IMR-90 (cell line): ENCODE results near the gene BLOC1S5. TPM values are rescaled to one million over a fixed set of nuclear protein-coding genes. Genes with fewer than 3 reads are reported as not detected.
A peak's percentile ranks its signal among the peaks of the same experiment; 100 is the strongest.

Experiments used
- ATAC-seq: fragments of 200-7000 bp; cut with Tn5 transposase; 2 replicates; pipeline ENCODE4 v1.9.1; 2020; ENCODE audit warnings: low read depth, mild to moderate bottlenecking, moderate library complexity
- BruUV-seq: library from RNA; stranded (reverse); fragments of 400-500 nt; replicated peaks from 2 replicates; lab custom pipeline; 2021; lab: Mats Ljungman, UMichigan
- CTCF ChIA-PET: fragments of 300-600 bp; formaldehyde crosslinking; extraction: SDS; loops from one replicate; lab custom pipeline; 2021; ENCODE audit warnings: antibody characterized with exemption; lab: Yijun Ruan, JAX
- POLR2A ChIA-PET: fragments of 300-600 bp; sonication (Branson Sonifier 250); formaldehyde crosslinking; loops from one replicate; lab custom pipeline; 2022; ENCODE audit warnings: antibody characterized with exemption; ENCODE audit not compliant: unreplicated experiment; lab: Charles Lee
- DNase-seq: peaks from one replicate; pipeline ENCODE4 v3.0.0; 2013
- H2AFZ ChIP-seq: replicated peaks from 2 replicates; pipeline ENCODE3; 2013; ENCODE audit warnings: low read length, mild to moderate bottlenecking; ENCODE audit not compliant: poor library complexity
- H2AK5ac ChIP-seq: 2 replicates; pipeline ENCODE4 v1.6.1; 2013; ENCODE audit warnings: low read depth, low read length, inconsistent platforms
- H2AK9ac ChIP-seq: replicated peaks from 2 replicates; pipeline ENCODE3; 2013; ENCODE audit warnings: mild to moderate bottlenecking, low read depth, low read length, moderate library complexity; ENCODE audit not compliant: poor library complexity
- H2BK120ac ChIP-seq: 2 replicates; pipeline ENCODE4 v1.6.1; 2013; ENCODE audit warnings: low read depth, low read length, inconsistent platforms
- H2BK15ac ChIP-seq: 3 replicates; pipeline ENCODE4 v1.6.1; 2013; ENCODE audit warnings: low read depth, low read length, inconsistent platforms
- H2BK20ac ChIP-seq: 2 replicates; pipeline ENCODE4 v1.6.1; 2013; ENCODE audit warnings: low read depth, mild to moderate bottlenecking, inconsistent platforms, low read length, moderate library complexity
- H2BK5ac ChIP-seq: 2 replicates; pipeline ENCODE4 v1.6.1; 2013; ENCODE audit warnings: mild to moderate bottlenecking, low read depth, low read length, inconsistent platforms; ENCODE audit not compliant: poor library complexity, severe bottlenecking
- H3K14ac ChIP-seq: replicated peaks from 2 replicates; pipeline ENCODE4 v1.6.1; 2013; ENCODE audit warnings: low read depth, low read length, inconsistent platforms
- H3K18ac ChIP-seq: 2 replicates; pipeline ENCODE4 v1.6.1; 2013; ENCODE audit warnings: low read depth, low read length, control low read depth
- H3K23ac ChIP-seq: 2 replicates; pipeline ENCODE4 v1.6.1; 2013; ENCODE audit warnings: low read depth, low read length, inconsistent platforms
- H3K27ac ChIP-seq: 2 replicates; pipeline ENCODE4 v1.5.1; 2013; ENCODE audit warnings: mild to moderate bottlenecking, control low read depth, low read length; ENCODE audit not compliant: insufficient read depth
- H3K27me3 ChIP-seq: 2 replicates; pipeline ENCODE4 v1.6.1; 2013; ENCODE audit warnings: low read length; ENCODE audit not compliant: control insufficient read depth, insufficient read depth
- H3K36me3 ChIP-seq: 2 replicates; pipeline ENCODE4 v1.6.1; 2013; ENCODE audit warnings: low read length, mixed read lengths; ENCODE audit not compliant: control insufficient read depth, insufficient read depth
- H3K4ac ChIP-seq: 2 replicates; pipeline ENCODE4 v1.6.1; 2013; ENCODE audit warnings: low read depth, low read length, inconsistent platforms
- H3K4me1 ChIP-seq: 2 replicates; pipeline ENCODE4 v1.6.1; 2013; ENCODE audit warnings: low read length, mixed read lengths; ENCODE audit not compliant: control insufficient read depth, insufficient read depth
- H3K4me2 ChIP-seq: 2 replicates; pipeline ENCODE4 v1.6.1; 2013; ENCODE audit warnings: low read depth, mild to moderate bottlenecking, control low read depth, low read length, moderate library complexity
- H3K4me3 ChIP-seq: 2 replicates; pipeline ENCODE4 v1.5.1; 2013; ENCODE audit warnings: low read depth, mild to moderate bottlenecking, control low read depth, low read length, moderate library complexity; ENCODE audit not compliant: insufficient read depth
- H3K56ac ChIP-seq: 2 replicates; pipeline ENCODE4 v1.6.1; 2013; ENCODE audit warnings: low read length, inconsistent platforms; ENCODE audit not compliant: insufficient read depth; ENCODE audit errors: extremely low read depth
- H3K79me1 ChIP-seq, 2 experiments: 2 replicates each; pipeline ENCODE4 v1.6.1; 2013; ENCODE audit warnings: low read length in 2 of 2, inconsistent platforms in 1 of 2, low read depth in 1 of 2
- H3K9ac ChIP-seq: 2 replicates; pipeline ENCODE4 v1.6.1; 2013; ENCODE audit warnings: low read depth, low read length, control low read depth
- H3K9me1 ChIP-seq: 2 replicates; pipeline ENCODE4 v1.6.1; 2013; ENCODE audit warnings: low read length, inconsistent platforms; ENCODE audit not compliant: insufficient read depth
- H3K9me3 ChIP-seq: 2 replicates; pipeline ENCODE4 v1.6.1; 2013; ENCODE audit warnings: low read length; ENCODE audit not compliant: control insufficient read depth, insufficient read depth
- H4K20me1 ChIP-seq: 2 replicates; pipeline ENCODE4 v1.6.1; 2013; ENCODE audit warnings: low read length, inconsistent platforms; ENCODE audit not compliant: insufficient read depth
- H4K5ac ChIP-seq: 2 replicates; pipeline ENCODE4 v1.6.1; 2013; ENCODE audit warnings: mild to moderate bottlenecking, low read depth, low read length, control low read depth
- H4K8ac ChIP-seq, 2 experiments: 2 replicates each; pipeline ENCODE4 v1.6.1; 2013; ENCODE audit warnings: low read depth in 2 of 2, low read length in 2 of 2, control low read depth in 1 of 2, inconsistent platforms in 1 of 2
- H4K91ac ChIP-seq: 2 replicates; pipeline ENCODE4 v1.6.1; 2013; ENCODE audit warnings: low read depth, low read length, inconsistent platforms; ENCODE audit not compliant: insufficient read depth
- BHLHE40 ChIP-seq: fragments of 150-350 bp; IDR thresholded peaks from 2 replicates; pipeline ENCODE4 v1.6.1; 2016; ENCODE audit warnings: mild to moderate bottlenecking, low read depth, low read length
- CEBPB ChIP-seq: IDR thresholded peaks from 2 replicates; pipeline ENCODE4 v1.6.1; 2012; ENCODE audit warnings: low read depth, low read length, improper control_type of control experiment
- WGBS, 2 experiments: methylation state at CpG; one replicate each; pipeline versions ENCODE4 v1.1.5 to v1.1.7; 2013; ENCODE audit warnings: missing lambda C conversion rate in 2 of 2; ENCODE audit not compliant: insufficient read length in 1 of 2; ENCODE audit errors: extremely low coverage in 2 of 2; 5-methylcytosine and 5-hydroxymethylcytosine counted together
- dilution Hi-C: fragments of 300-500 bp; cut with HindIII; formaldehyde crosslinking; loops from one replicate; pipeline ENCODE4 v1.14.3; 2018; ENCODE audit warnings: low sequenced_read_pairs; ENCODE audit not compliant: unreplicated experiment
- in situ Hi-C: fragments of 300-500 bp; cut with MboI; formaldehyde crosslinking; loops from 3 replicates; pipeline ENCODE4 v1.14.3; 2019; ENCODE audit warnings: low sequenced_read_pairs, inconsistent platforms, mixed read lengths
- intact Hi-C: fragments of 100-400 bp; cut with micrococcal nuclease; formaldehyde crosslinking; loops from 2 replicates; pipeline ENCODE4 v1.10.0; 2022
- polyA plus RNA-seq, 3 experiments: library from polyadenylated mRNA; depleted of rRNA; stranded (reverse); fragments of >200 nt; gene quantifications; 2 replicates each; pipeline ENCODE4 v1.2.3, GENCODE V29; 2012; ENCODE audit warnings: low replicate concordance in 1 of 3
- total RNA-seq: library from RNA; depleted of rRNA; stranded (reverse); fragments of >200 nt; gene quantifications from 2 replicates; pipeline ENCODE4 v1.2.3, GENCODE V29; 2012

Gene BLOC1S5
- total and polyA plus RNA-seq, 2 of the 4 experiments (the other 2 are of a cell fraction) = 4.8 to 17.2 TPM

- Histone ChIP-seq H3K56ac (no peak overlapping the region), H3K9me1 (0 out of 2 replicates have a peak, but pooled peaks cover 2% of the 10 kb centered on the region), H3K4me3 (no peak overlapping the region), H3K18ac (peak overlapping the region; percentile 50; the same call in 1 of the 2 replicates), H4K20me1 (peaks cover 3% of the 10 kb centered on the region; the same call in 1 of the 2 replicates), H3K9me3 (no peaks in the 10 kb centered on the region), H3K79me1 (no peaks in the 10 kb centered on the region), H2AFZ (peak overlapping the region; percentile 67), H3K4me2 (no peak overlapping the region), H2BK120ac (no peak overlapping the region), H3K27ac (no peak overlapping the region), H3K4me1 (peaks cover 12% of the 10 kb centered on the region), H3K23ac (no peak overlapping the region), H3K27me3 (no peaks in the 10 kb centered on the region), H4K5ac (no peak overlapping the region), H3K4ac (no peak overlapping the region), H3K36me3 (no peaks in the 10 kb centered on the region), H2BK20ac (no peak overlapping the region), H2AK9ac (no peak overlapping the region), H2AK5ac (no peak overlapping the region), H3K9ac (no peak overlapping the region), H4K8ac (no peak overlapping the region), H3K14ac (no peak overlapping the region), H2BK5ac (no peak overlapping the region), H4K91ac (peak overlapping the region; percentile 1; the same call in 1 of the 2 replicates), H2BK15ac (no peak overlapping the region)
- ChIA-PET CTCF (interaction anchor here (1.8 kb wide), 1 partner anchor 10 kb away, joined by 8 read pairs; no protein-coding TSS in a partner anchor), POLR2A (no interaction called here)
- dilution Hi-C loops (no loop called here), in situ Hi-C loops (no loop called here), intact Hi-C loops (no loop called here)
- BruUV-seq = no TSS peak
- DNase-seq = peak; percentile 78
- no peak for ATAC-seq
- TF ChIP-seq CEBPB (no peak), BHLHE40 (peak; percentile 11; the same call in 1 of the 2 replicates)
- WGBS, 2 experiments = 16% methylated on average over 5 of the region's 10 CpGs; no CpG with 5 or more reads in 1 of the 2 experiments
Observed at GRCh38 chr6:7996538-7997111, 67.6 kb downstream of the BLOC1S5 start.
